Lung (tissue), 12 donors: Measurements from ENCODE around the gene CEP72. TPM values are rescaled to one million over a fixed set of nuclear protein-coding genes. Genes with fewer than 3 reads are reported as not detected.
A peak's percentile ranks its signal among the peaks of the same experiment; 100 is the strongest.

Experiments used
- ATAC-seq: fragments of 200-7000 bp; cut with Tn5 transposase; one replicate; pipeline ENCODE4 v1.9.1; 2020; ENCODE audit warnings: moderate number of reproducible peaks; ENCODE audit not compliant: insufficient read depth, low FRiP score
- DNase-seq, 3 donors: peaks; one replicate each; pipeline ENCODE4 v3.0.0-alpha.2; 2013 to 2017
- H3K27ac ChIP-seq, 2 donors: one replicate each; pipeline ENCODE4 v1.5.1; 2013; ENCODE audit warnings: mild to moderate bottlenecking in 2 of 2, moderate library complexity in 2 of 2, control low read depth in 1 of 2, inconsistent platforms in 1 of 2, low read depth in 1 of 2, low read length in 1 of 2
- H3K27me3 ChIP-seq, 3 donors: one replicate each; pipeline ENCODE4 v1.5.1; 2013; ENCODE audit warnings: low read length in 2 of 3; ENCODE audit not compliant: control insufficient read depth in 3 of 3, insufficient read depth in 3 of 3
- H3K36me3 ChIP-seq, 4 donors: one replicate each; pipeline ENCODE4 v1.5.1; 2013; ENCODE audit warnings: low read length in 4 of 4, mild to moderate bottlenecking in 1 of 4, moderate library complexity in 1 of 4; ENCODE audit not compliant: control insufficient read depth in 4 of 4, insufficient read depth in 4 of 4
- H3K4me1 ChIP-seq, 5 donors: one replicate each; pipeline ENCODE4 v1.5.1; 2013; ENCODE audit warnings: low read length in 5 of 5, mild to moderate bottlenecking in 2 of 5, moderate library complexity in 1 of 5; ENCODE audit not compliant: control insufficient read depth in 5 of 5, insufficient read depth in 5 of 5
- H3K4me3 ChIP-seq: one replicate; pipeline ENCODE4 v1.5.1; 2013; ENCODE audit warnings: mild to moderate bottlenecking, control low read depth, moderate library complexity
- H3K9ac ChIP-seq, 2 donors: one replicate each; pipeline ENCODE4 v1.5.1; 2013; ENCODE audit warnings: low read length in 2 of 2, control low read depth in 1 of 2; ENCODE audit not compliant: insufficient read depth in 1 of 2
- H3K9me3 ChIP-seq, 4 donors: one replicate each; pipeline ENCODE4 v1.5.1; 2013; ENCODE audit warnings: low read length in 3 of 4, mild to moderate bottlenecking in 1 of 4, moderate library complexity in 1 of 4; ENCODE audit not compliant: control insufficient read depth in 4 of 4, insufficient read depth in 3 of 4
- CTCF ChIP-seq: IDR thresholded peaks from 2 replicates; pipeline ENCODE4 v1.5.1; 2012; ENCODE audit warnings: mild to moderate bottlenecking; ENCODE audit errors: control extremely low read depth, extremely low read depth
- WGBS, 2 donors: extraction: QIAGEN DNeasy Blood & Tissue Kit; methylation state at CpG; one replicate each; pipeline ENCODE4 v1.1.7; 2013; 5-methylcytosine and 5-hydroxymethylcytosine counted together
- polyA plus RNA-seq, 2 donors: library from polyadenylated mRNA; stranded (reverse); fragments of 200-250 nt; gene quantifications; one replicate each; pipeline ENCODE4 v1.2.1, GENCODE V29; 2013
- total RNA-seq, 2 donors: library from RNA; depleted of rRNA in 1 of 2; stranded (reverse); fragments of >200 nt in 1 of 2; gene quantifications; one replicate each; pipeline ENCODE4 v1.2.1, GENCODE V29; 2014 to 2021
- donor health status: control.
- donor health status: control.
- donor health status: Bipolar disorder and iron deficiency.
- donor health status: healthy.
- donor health status: DM: yes; HTN: yes; CAD: no.

The CEP72 gene
- total and polyA plus RNA-seq, 4 donors, result 3.1 to 12.1 (median 6.0) TPM

GRCh38 chr5:606061-606460, 6.1 kb upstream of the CEP72 start:
- Histone ChIP-seq H3K27ac (no peak overlapping the region), H3K9ac (no peak overlapping the region), H3K27me3 (peaks cover 0 to 4% (median 0%) of the 10 kb centered on the region in 3 donors), H3K36me3 (no peaks in the 10 kb centered on the region), H3K4me1 (peaks cover 0 to 10% (median 5%) of the 10 kb centered on the region in 5 donors), H3K4me3 (no peak overlapping the region), H3K9me3 (peaks cover 0 to 5% (median 0%) of the 10 kb centered on the region in 4 donors)
- WGBS, 2 donors, result 82 to 85% methylated on average over 8 of the region's 8 CpGs
- DNase-seq (no peak), ATAC-seq (no peak)
- TF ChIP-seq CTCF, result no peak

GRCh38 chr5:606526-607399, 5.4 kb upstream of the CEP72 start:
- WGBS, 2 donors, result 69 to 83% methylated on average over 21 of the region's 21 CpGs
- Histone ChIP-seq H3K27ac (no peak overlapping the region), H3K4me1 (peaks cover 0 to 15% (median 8%) of the 10 kb centered on the region in 5 donors), H3K9me3 (peaks cover 0 to 5% (median 0%) of the 10 kb centered on the region in 4 donors), H3K9ac (no peak overlapping the region), H3K27me3 (peaks cover 0 to 4% (median 0%) of the 10 kb centered on the region in 3 donors), H3K36me3 (no peaks in the 10 kb centered on the region), H3K4me3 (no peak overlapping the region)
- ATAC-seq (no peak), DNase-seq (no peak)
- TF ChIP-seq CTCF, result no peak

GRCh38 chr5:607541-608428, 4.4 kb upstream of the CEP72 start:
- DNase-seq, result peak in 1 of 3 donors; percentile 32

More at GRCh38 chr5:607541-608428, 4.4 kb upstream of the CEP72 start:
- TF ChIP-seq CTCF, result no peak
- peaks cover 0 to 4% (median 0%) of the 10 kb centered on the region in 3 donors for H3K27me3 ChIP-seq
- H3K4me1 ChIP-seq, result peaks cover 0 to 16% (median 8%) of the 10 kb centered on the region in 5 donors
- no peak overlapping the region for H3K4me3 ChIP-seq
- 63 to 64% methylated on average over 37 of the region's 37 CpGs for WGBS, 2 donors
- H3K27ac ChIP-seq, result no peak overlapping the region
- H3K9me3 ChIP-seq, result peaks cover 0 to 5% (median 0%) of the 10 kb centered on the region in 4 donors
- ATAC-seq, result no peak
- H3K9ac ChIP-seq, result no peak overlapping the region
- H3K36me3 ChIP-seq, result no peaks in the 10 kb centered on the region
